ENCODE results near the gene ARID3B. TPM values are rescaled to one million over a fixed set of nuclear protein-coding genes. Genes with fewer than 3 reads are reported as not detected.

ARID3B gene
- total and polyA plus RNA-seq, 2 of the 13 experiments (the other 11 are each of a cell fraction or from before 2014, with no cell fraction given): 5.3 to 12.8 TPM

- TF ChIP-seq ZNF20 (CRISPR knock-in tag; IDR thresholded peaks at IDR 0.05): no peak
- no peak for TF ChIP-seq FIP1L1 (IDR thresholded peaks at IDR 0.05; ENCODE audit: borderline replicate concordance, insufficient read depth, low read depth, low read length)
- no peak for TF ChIP-seq ZNF160 (CRISPR knock-in tag; IDR thresholded peaks at IDR 0.05)
- peak; percentile 90; the same call in 1 of the 2 replicates for TF ChIP-seq CBFB (CRISPR knock-in tag; IDR thresholded peaks at IDR 0.05)
- peak; percentile 80 for TF ChIP-seq AKAP8 (CRISPR knock-in tag; IDR thresholded peaks at IDR 0.05)
- peak; percentile 85; the same call in 1 of the 2 replicates for TF ChIP-seq MAF1 (CRISPR knock-in tag; IDR thresholded peaks at IDR 0.05; ENCODE audit: borderline replicate concordance)
- TF ChIP-seq ZNF431 (CRISPR knock-in tag; IDR thresholded peaks at IDR 0.05; ENCODE audit: borderline replicate concordance, low read depth): peak; percentile 62; the same call in 1 of the 2 replicates
- TF ChIP-seq ZNF547 (CRISPR knock-in tag; IDR thresholded peaks at IDR 0.05): peak; percentile 79
- TF ChIP-seq KLF16 (CRISPR knock-in tag; IDR thresholded peaks at IDR 0.05): no peak; a peak in 2 of 4 replicates
- TF ChIP-seq, protein P1, sequence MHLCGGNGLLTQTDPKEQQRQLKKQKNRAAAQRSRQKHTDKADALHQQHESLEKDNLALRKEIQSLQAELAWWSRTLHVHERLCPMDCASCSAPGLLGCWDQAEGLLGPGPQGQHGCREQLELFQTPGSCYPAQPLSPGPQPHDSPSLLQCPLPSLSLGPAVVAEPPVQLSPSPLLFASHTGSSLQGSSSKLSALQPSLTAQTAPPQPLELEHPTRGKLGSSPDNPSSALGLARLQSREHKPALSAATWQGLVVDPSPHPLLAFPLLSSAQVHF (CRISPR knock-in tag; IDR thresholded peaks at IDR 0.05): 0 out of 2 replicates have a peak, but pooled peaks have one; percentile 57
- TF ChIP-seq, protein P2, sequence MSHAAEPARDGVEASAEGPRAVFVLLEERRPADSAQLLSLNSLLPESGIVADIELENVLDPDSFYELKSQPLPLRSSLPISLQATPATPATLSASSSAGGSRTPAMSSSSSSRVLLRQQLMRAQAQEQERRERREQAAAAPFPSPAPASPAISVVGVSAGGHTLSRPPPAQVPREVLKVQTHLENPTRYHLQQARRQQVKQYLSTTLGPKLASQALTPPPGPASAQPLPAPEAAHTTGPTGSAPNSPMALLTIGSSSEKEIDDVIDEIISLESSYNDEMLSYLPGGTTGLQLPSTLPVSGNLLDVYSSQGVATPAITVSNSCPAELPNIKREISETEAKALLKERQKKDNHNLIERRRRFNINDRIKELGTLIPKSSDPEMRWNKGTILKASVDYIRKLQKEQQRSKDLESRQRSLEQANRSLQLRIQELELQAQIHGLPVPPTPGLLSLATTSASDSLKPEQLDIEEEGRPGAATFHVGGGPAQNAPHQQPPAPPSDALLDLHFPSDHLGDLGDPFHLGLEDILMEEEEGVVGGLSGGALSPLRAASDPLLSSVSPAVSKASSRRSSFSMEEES (CRISPR knock-in tag; IDR thresholded peaks at IDR 0.05): peak; percentile 53; the same call in 1 of the 2 replicates
- TF ChIP-seq ZNF713 (CRISPR knock-in tag; IDR thresholded peaks at IDR 0.05): peak; percentile 86
- TF ChIP-seq CAMTA2 (CRISPR knock-in tag; IDR thresholded peaks at IDR 0.05; ENCODE audit: borderline replicate concordance): no peak
- TF ChIP-seq ZNF407 (CRISPR knock-in tag; IDR thresholded peaks at IDR 0.05; ENCODE audit: not compliant biosample characterization): no peak
- TF ChIP-seq RBM39 (IDR thresholded peaks at IDR 0.05; ENCODE audit: low read depth, low read length, poor library complexity, severe bottlenecking): peak; percentile 40
- TF ChIP-seq ZNF615 (CRISPR knock-in tag; IDR thresholded peaks at IDR 0.05; ENCODE audit: borderline replicate concordance): no peak
- peak; percentile 96 for TF ChIP-seq ZNF607 (CRISPR knock-in tag; IDR thresholded peaks at IDR 0.05; ENCODE audit: borderline replicate concordance)
- peak; percentile 45; the same call in 1 of the 2 replicates for TF ChIP-seq ZNF225 (CRISPR knock-in tag; IDR thresholded peaks at IDR 0.05)
Observed at GRCh38 chr15:74615508-74616365, 74.7 kb downstream of the ARID3B start, which contains the start of gene CLK3 (continued).

Data from HepG2 (cell line).